GM18858 (cell line): Measurements from ENCODE around the gene RAB11FIP3.

Experiments used
- ATAC-seq: cut with Tn5 transposase; IDR thresholded peaks from one replicate; pipeline ENCODE4 v1.9.1; 2021; ENCODE audit not compliant: unreplicated experiment

RAB11FIP3 gene

GRCh38 chr16:561957-562938 is 136.8 kb downstream of the RAB11FIP3 start:
- no peak for ATAC-seq

- ATAC-seq: no peak
These were observed 137.7 kb downstream of the RAB11FIP3 start for GRCh38 chr16:563072-563644.

- no peak for ATAC-seq
These were observed 139.4 kb downstream of the RAB11FIP3 start for GRCh38 chr16:564690-565418.

GRCh38 chr16:565419-566330 is 140.2 kb downstream of the RAB11FIP3 start:
- ATAC-seq: no peak

GRCh38 chr16:566475-567372 is 141.3 kb downstream of the RAB11FIP3 start, which contains the start of gene NHLRC4:
Gene NHLRC4, plus strand, starts transcription at chr16:567005. Its CDS starts 1,043 bp downstream, at chr16:568048.
- ATAC-seq: no peak

GRCh38 chr16:567373-568256 is 142.2 kb downstream of the RAB11FIP3 start:
- ATAC-seq: no peak

- no peak for ATAC-seq
These were observed 143.2 kb downstream of the RAB11FIP3 start for GRCh38 chr16:568401-569258.

GRCh38 chr16:569445-570254 is 144.2 kb downstream of the RAB11FIP3 start, which contains the start of gene PIGQ:
Gene PIGQ, plus strand, starts transcription at chr16:569968. Its CDS starts 4,107 bp downstream, at chr16:574075.
- no peak for ATAC-seq
